Measurements from ENCODE around the gene CAT.

DNA sequence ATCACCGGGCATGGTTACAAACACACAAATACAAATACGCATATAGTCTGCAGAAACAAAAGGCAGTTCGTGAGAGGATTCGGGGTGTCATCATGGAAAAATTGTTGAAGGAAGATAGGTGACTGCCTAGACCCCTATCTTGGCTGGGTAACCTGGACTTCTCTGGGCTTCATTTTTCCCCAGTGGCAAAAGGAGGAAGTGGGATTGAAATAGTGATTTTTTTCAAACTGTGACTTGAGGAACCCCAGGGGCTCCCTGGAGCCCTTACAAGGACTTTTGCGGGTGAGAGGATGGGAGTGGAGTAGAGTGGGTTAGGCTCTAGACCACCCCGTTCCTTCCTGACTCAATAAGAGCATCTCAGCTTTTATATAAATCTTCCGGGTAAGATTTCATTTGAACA, 75.9 kb downstream of the CAT start:
- TF ChIP-seq, protein P1, sequence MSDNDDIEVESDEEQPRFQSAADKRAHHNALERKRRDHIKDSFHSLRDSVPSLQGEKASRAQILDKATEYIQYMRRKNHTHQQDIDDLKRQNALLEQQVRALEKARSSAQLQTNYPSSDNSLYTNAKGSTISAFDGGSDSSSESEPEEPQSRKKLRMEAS (IDR thresholded peaks at IDR 0.05; ENCODE audit: low read depth), result no peak
- TF ChIP-seq, protein P2, sequence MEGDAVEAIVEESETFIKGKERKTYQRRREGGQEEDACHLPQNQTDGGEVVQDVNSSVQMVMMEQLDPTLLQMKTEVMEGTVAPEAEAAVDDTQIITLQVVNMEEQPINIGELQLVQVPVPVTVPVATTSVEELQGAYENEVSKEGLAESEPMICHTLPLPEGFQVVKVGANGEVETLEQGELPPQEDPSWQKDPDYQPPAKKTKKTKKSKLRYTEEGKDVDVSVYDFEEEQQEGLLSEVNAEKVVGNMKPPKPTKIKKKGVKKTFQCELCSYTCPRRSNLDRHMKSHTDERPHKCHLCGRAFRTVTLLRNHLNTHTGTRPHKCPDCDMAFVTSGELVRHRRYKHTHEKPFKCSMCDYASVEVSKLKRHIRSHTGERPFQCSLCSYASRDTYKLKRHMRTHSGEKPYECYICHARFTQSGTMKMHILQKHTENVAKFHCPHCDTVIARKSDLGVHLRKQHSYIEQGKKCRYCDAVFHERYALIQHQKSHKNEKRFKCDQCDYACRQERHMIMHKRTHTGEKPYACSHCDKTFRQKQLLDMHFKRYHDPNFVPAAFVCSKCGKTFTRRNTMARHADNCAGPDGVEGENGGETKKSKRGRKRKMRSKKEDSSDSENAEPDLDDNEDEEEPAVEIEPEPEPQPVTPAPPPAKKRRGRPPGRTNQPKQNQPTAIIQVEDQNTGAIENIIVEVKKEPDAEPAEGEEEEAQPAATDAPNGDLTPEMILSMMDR (IDR thresholded peaks at IDR 0.05), result no peak
- TF ChIP-seq, protein P3, sequence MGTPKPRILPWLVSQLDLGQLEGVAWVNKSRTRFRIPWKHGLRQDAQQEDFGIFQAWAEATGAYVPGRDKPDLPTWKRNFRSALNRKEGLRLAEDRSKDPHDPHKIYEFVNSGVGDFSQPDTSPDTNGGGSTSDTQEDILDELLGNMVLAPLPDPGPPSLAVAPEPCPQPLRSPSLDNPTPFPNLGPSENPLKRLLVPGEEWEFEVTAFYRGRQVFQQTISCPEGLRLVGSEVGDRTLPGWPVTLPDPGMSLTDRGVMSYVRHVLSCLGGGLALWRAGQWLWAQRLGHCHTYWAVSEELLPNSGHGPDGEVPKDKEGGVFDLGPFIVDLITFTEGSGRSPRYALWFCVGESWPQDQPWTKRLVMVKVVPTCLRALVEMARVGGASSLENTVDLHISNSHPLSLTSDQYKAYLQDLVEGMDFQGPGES (IDR thresholded peaks at IDR 0.05; ENCODE audit: low read depth, low read length), result no peak
- no peak for TF ChIP-seq RAD21 (IDR thresholded peaks at IDR 0.05; ENCODE audit: low read length)
- no peak for TF ChIP-seq TAF1 (IDR thresholded peaks at IDR 0.05; ENCODE audit: borderline replicate concordance, low read depth, low read length)
- TF ChIP-seq TCF12 (IDR thresholded peaks at IDR 0.05), result no peak
- no peak for TF ChIP-seq FOXM1 (IDR thresholded peaks at IDR 0.05; ENCODE audit: low read depth)
